OCI-LY1 (cell line): Measurements from ENCODE around the gene HMCN2.

ENCODE experiments used
- H2AFZ ChIP-seq: fragments of 200-600 bp; sonication (generic), shearing (Covaris generic); 2 replicates; pipeline ENCODE4 v1.6.0; 2014; ENCODE audit warnings: antibody characterized with exemption, mild to moderate bottlenecking, low read length
- H3F3A ChIP-seq: fragments of 200-600 bp; sonication (generic), shearing (Covaris generic); 2 replicates; pipeline ENCODE4 v1.6.0; 2014; ENCODE audit warnings: mild to moderate bottlenecking, antibody characterized with exemption, low read length, moderate library complexity; ENCODE audit not compliant: insufficient read depth
- H3K27ac ChIP-seq: fragments of 200-600 bp; sonication (generic); 2 replicates; pipeline ENCODE4 v1.5.1; 2014; ENCODE audit warnings: low read length, mixed run types, mild to moderate bottlenecking, low read depth; ENCODE audit not compliant: poor library complexity, severe bottlenecking
- H3K27me3 ChIP-seq: fragments of 200-600 bp; sonication (generic); 2 replicates; pipeline ENCODE4 v1.6.0; 2014; ENCODE audit warnings: antibody characterized with exemption, mild to moderate bottlenecking, low read length, moderate library complexity; ENCODE audit not compliant: insufficient read depth
- H3K36me3 ChIP-seq: fragments of 200-600 bp; sonication (generic); 2 replicates; pipeline ENCODE4 v1.6.1; 2014; ENCODE audit warnings: mild to moderate bottlenecking, antibody characterized with exemption, low read length, moderate library complexity, mixed read lengths; ENCODE audit not compliant: insufficient read depth
- H3K4me1 ChIP-seq: fragments of 200-600 bp; sonication (generic); 2 replicates; pipeline ENCODE4 v1.5.1; 2014; ENCODE audit warnings: mild to moderate bottlenecking, low read length, moderate library complexity; ENCODE audit not compliant: insufficient read depth, severe bottlenecking
- H3K4me2 ChIP-seq: fragments of 200-600 bp; sonication (generic), shearing (Covaris generic); 2 replicates; pipeline ENCODE4 v1.6.1; 2014; ENCODE audit warnings: low read length
- H3K4me3 ChIP-seq: fragments of 200-600 bp; sonication (generic); 2 replicates; pipeline ENCODE4 v1.5.1; 2014; ENCODE audit warnings: low read length, low read depth, mild to moderate bottlenecking, mixed read lengths; ENCODE audit not compliant: poor library complexity, severe bottlenecking
- H3K79me2 ChIP-seq: fragments of 200-600 bp; shearing (Covaris generic); 2 replicates; pipeline ENCODE4 v1.6.1; 2016; ENCODE audit warnings: mixed run types, low read length, mixed read lengths; ENCODE audit not compliant: insufficient read depth
- H3K9ac ChIP-seq: fragments of 200-600 bp; sonication (generic), shearing (Covaris generic); 2 replicates; pipeline ENCODE4 v1.6.1; 2014; ENCODE audit warnings: mild to moderate bottlenecking, low read length, mixed read lengths
- H3K9me2 ChIP-seq: fragments of 200-600 bp; sonication (generic), shearing (Covaris generic); 2 replicates; pipeline ENCODE4 v1.6.1; 2014; ENCODE audit warnings: low read depth, mild to moderate bottlenecking, low read length, mixed read lengths
- H3K9me3 ChIP-seq: fragments of 200-600 bp; shearing (Covaris generic); 2 replicates; pipeline ENCODE4 v1.6.1; 2014; ENCODE audit warnings: low read length, mixed read lengths
- H4K20me1 ChIP-seq: fragments of 200-600 bp; sonication (generic), shearing (Covaris generic); 2 replicates; pipeline ENCODE4 v1.6.0; 2016; ENCODE audit warnings: mild to moderate bottlenecking, low read length; ENCODE audit not compliant: insufficient read depth
- CTCF ChIP-seq: fragments of 200-600 bp; sonication (generic), shearing (Covaris generic); IDR thresholded peaks from 2 replicates; pipeline ENCODE4 v1.5.1; 2017; ENCODE audit warnings: mild to moderate bottlenecking, antibody characterized with exemption, low read length, moderate library complexity, mixed read lengths
- EZH2 ChIP-seq: fragments of 200-600 bp; sonication (generic), shearing (Covaris generic); IDR thresholded peaks from 2 replicates; pipeline ENCODE4 v1.8.0; 2017; ENCODE audit warnings: borderline replicate concordance, mixed run types, mild to moderate bottlenecking, antibody characterized with exemption, low read length, moderate library complexity, mixed read lengths

Gene HMCN2

GRCh38 chr9:130266236-130267098 lies 907 bp downstream of the HMCN2 start:
- Histone ChIP-seq H4K20me1 (no peaks in the 10 kb centered on the region), H3F3A (no peaks in the 10 kb centered on the region), H3K4me1 (no peaks in the 10 kb centered on the region), H3K9ac (no peak overlapping the region), H3K9me2 (no peaks in the 10 kb centered on the region), H3K4me3 (no peak overlapping the region), H3K27ac (no peak overlapping the region), H3K9me3 (no peaks in the 10 kb centered on the region), H3K4me2 (no peak overlapping the region), H3K79me2 (no peaks in the 10 kb centered on the region), H3K27me3 (0 out of 2 replicates have a peak, but pooled peaks cover 6% of the 10 kb centered on the region), H2AFZ (no peak overlapping the region), H3K36me3 (no peaks in the 10 kb centered on the region)
- TF ChIP-seq EZH2: no peak
- TF ChIP-seq CTCF: no peak

GRCh38 chr9:130267930-130268329 lies 2.4 kb downstream of the HMCN2 start:
- Histone ChIP-seq H3K9me3 (no peaks in the 10 kb centered on the region), H3K27ac (no peak overlapping the region), H2AFZ (no peak overlapping the region), H3K4me1 (no peaks in the 10 kb centered on the region), H3K79me2 (no peaks in the 10 kb centered on the region), H3K9ac (no peak overlapping the region), H3K36me3 (no peaks in the 10 kb centered on the region), H3K4me2 (no peak overlapping the region), H3F3A (no peaks in the 10 kb centered on the region), H3K27me3 (0 out of 2 replicates have a peak, but pooled peaks cover 6% of the 10 kb centered on the region), H4K20me1 (no peaks in the 10 kb centered on the region), H3K9me2 (no peaks in the 10 kb centered on the region), H3K4me3 (no peak overlapping the region)
- TF ChIP-seq CTCF (no peak), EZH2 (no peak)

GRCh38 chr9:130268521-130269211 lies 3.1 kb downstream of the HMCN2 start:
- Histone ChIP-seq H3K4me2 (no peak overlapping the region), H3K9me3 (no peaks in the 10 kb centered on the region), H3F3A (no peaks in the 10 kb centered on the region), H3K9me2 (no peaks in the 10 kb centered on the region), H3K27ac (no peak overlapping the region), H4K20me1 (no peaks in the 10 kb centered on the region), H3K4me1 (no peaks in the 10 kb centered on the region), H2AFZ (no peak overlapping the region), H3K79me2 (no peaks in the 10 kb centered on the region), H3K27me3 (0 out of 2 replicates have a peak, but pooled peaks cover 2% of the 10 kb centered on the region), H3K9ac (no peak overlapping the region), H3K36me3 (no peaks in the 10 kb centered on the region), H3K4me3 (no peak overlapping the region)
- TF ChIP-seq EZH2: no peak
